ENCODE data around the gene DEPDC5. TPM values are rescaled to one million over a fixed set of nuclear protein-coding genes. Genes with fewer than 3 reads are reported as not detected.

The DEPDC5 gene
- total and polyA plus RNA-seq, 9 of the 15 experiments (the other 6 are each of a cell fraction or from before 2014, with no cell fraction given), result 2.3 to 12.3 (median 10.7) TPM

DNA sequence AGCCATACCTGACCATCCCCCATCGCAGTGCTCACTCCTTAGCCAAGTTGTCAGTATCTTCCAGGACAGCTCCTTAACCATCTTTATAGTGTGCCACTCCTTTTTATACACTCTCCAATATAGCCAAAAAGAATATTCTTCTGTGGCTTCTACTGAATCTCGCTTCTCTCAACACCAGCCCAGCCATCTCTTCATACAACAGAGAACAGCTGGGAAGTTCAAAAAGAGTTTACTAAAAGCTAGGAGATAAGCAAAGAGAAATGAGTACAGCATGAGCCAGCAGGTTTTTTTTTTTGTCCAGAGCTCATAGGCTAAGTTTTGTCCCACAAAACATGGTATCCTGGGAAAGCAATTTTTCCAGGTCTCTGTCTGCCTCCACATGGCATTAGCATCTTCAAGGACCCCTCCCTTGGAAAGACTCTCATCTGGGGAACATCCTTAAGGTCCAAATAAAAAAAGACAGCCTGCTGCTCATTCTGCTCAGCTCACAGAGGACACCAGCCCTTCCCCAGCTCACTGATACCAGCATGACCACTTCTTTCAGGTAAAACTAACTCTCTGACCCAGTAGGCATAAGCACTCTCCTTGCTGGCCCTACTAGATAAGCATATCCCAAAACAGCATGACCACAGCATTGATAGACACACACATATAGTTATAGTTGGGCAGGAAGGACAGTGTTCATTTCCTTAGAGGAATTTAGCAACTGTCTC lies 141.7 kb downstream of the DEPDC5 start (continued):
- no peak for TF ChIP-seq ZNF184 (CRISPR knock-in tag; IDR thresholded peaks at IDR 0.05)
- peak; percentile 90 for TF ChIP-seq STAT5A (IDR thresholded peaks at IDR 0.05; ENCODE audit: borderline replicate concordance, low read length)
- peak; percentile 93 for TF ChIP-seq PML (IDR thresholded peaks at IDR 0.05; ENCODE audit: low read length)
- TF ChIP-seq, protein P1, sequence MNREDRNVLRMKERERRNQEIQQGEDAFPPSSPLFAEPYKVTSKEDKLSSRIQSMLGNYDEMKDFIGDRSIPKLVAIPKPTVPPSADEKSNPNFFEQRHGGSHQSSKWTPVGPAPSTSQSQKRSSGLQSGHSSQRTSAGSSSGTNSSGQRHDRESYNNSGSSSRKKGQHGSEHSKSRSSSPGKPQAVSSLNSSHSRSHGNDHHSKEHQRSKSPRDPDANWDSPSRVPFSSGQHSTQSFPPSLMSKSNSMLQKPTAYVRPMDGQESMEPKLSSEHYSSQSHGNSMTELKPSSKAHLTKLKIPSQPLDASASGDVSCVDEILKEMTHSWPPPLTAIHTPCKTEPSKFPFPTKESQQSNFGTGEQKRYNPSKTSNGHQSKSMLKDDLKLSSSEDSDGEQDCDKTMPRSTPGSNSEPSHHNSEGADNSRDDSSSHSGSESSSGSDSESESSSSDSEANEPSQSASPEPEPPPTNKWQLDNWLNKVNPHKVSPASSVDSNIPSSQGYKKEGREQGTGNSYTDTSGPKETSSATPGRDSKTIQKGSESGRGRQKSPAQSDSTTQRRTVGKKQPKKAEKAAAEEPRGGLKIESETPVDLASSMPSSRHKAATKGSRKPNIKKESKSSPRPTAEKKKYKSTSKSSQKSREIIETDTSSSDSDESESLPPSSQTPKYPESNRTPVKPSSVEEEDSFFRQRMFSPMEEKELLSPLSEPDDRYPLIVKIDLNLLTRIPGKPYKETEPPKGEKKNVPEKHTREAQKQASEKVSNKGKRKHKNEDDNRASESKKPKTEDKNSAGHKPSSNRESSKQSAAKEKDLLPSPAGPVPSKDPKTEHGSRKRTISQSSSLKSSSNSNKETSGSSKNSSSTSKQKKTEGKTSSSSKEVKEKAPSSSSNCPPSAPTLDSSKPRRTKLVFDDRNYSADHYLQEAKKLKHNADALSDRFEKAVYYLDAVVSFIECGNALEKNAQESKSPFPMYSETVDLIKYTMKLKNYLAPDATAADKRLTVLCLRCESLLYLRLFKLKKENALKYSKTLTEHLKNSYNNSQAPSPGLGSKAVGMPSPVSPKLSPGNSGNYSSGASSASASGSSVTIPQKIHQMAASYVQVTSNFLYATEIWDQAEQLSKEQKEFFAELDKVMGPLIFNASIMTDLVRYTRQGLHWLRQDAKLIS (CRISPR knock-in tag; IDR thresholded peaks at IDR 0.05), result no peak
- no peak for TF ChIP-seq SETDB1 (IDR thresholded peaks at IDR 0.05; ENCODE audit: low read length)
- no peak for TF ChIP-seq ZNF444 (CRISPR knock-in tag; IDR thresholded peaks at IDR 0.05)
- TF ChIP-seq, protein P2, sequence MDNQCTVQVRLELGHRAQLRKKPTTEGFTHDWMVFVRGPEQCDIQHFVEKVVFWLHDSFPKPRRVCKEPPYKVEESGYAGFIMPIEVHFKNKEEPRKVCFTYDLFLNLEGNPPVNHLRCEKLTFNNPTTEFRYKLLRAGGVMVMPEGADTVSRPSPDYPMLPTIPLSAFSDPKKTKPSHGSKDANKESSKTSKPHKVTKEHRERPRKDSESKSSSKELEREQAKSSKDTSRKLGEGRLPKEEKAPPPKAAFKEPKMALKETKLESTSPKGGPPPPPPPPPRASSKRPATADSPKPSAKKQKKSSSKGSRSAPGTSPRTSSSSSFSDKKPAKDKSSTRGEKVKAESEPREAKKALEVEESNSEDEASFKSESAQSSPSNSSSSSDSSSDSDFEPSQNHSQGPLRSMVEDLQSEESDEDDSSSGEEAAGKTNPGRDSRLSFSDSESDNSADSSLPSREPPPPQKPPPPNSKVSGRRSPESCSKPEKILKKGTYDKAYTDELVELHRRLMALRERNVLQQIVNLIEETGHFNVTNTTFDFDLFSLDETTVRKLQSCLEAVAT (IDR thresholded peaks at IDR 0.05), result peak in 1 of 2 experiments; percentile 84; a peak in 2 of 4 replicates
- peak; percentile 18; the same call in 1 of the 2 replicates for TF ChIP-seq ESRRA (IDR thresholded peaks at IDR 0.05; ENCODE audit: borderline replicate concordance, low read depth)
- no peak for TF ChIP-seq ZBTB17 (CRISPR knock-in tag; IDR thresholded peaks at IDR 0.05)
- TF ChIP-seq NONO (IDR thresholded peaks at IDR 0.05; ENCODE audit: low read depth in 2 of 2, low read length in 1 of 2), result peak in 1 of 2 experiments; percentile 46; a peak in 1 of 4 replicates
- TF ChIP-seq ZNF431 (CRISPR knock-in tag; IDR thresholded peaks at IDR 0.05), result no peak
- TF ChIP-seq KLF1 (tag; IDR thresholded peaks at IDR 0.05), result no peak
- peak; percentile 70 for TF ChIP-seq MEIS2 (IDR thresholded peaks at IDR 0.05; ENCODE audit: partially characterized antibody)
- TF ChIP-seq MTA2 (IDR thresholded peaks at IDR 0.05; ENCODE audit: low read depth), result peak; percentile 90
- no peak for TF ChIP-seq DNMT1 (IDR thresholded peaks at IDR 0.05)
- TF ChIP-seq ZNF77 (CRISPR knock-in tag; IDR thresholded peaks at IDR 0.05), result no peak
- TF ChIP-seq NCOA4 (IDR thresholded peaks at IDR 0.05; ENCODE audit: partially characterized antibody), result no peak
- TF ChIP-seq, protein P3, sequence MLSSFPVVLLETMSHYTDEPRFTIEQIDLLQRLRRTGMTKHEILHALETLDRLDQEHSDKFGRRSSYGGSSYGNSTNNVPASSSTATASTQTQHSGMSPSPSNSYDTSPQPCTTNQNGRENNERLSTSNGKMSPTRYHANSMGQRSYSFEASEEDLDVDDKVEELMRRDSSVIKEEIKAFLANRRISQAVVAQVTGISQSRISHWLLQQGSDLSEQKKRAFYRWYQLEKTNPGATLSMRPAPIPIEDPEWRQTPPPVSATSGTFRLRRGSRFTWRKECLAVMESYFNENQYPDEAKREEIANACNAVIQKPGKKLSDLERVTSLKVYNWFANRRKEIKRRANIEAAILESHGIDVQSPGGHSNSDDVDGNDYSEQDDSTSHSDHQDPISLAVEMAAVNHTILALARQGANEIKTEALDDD (IDR thresholded peaks at IDR 0.05), result peak; percentile 98
- TF ChIP-seq KAT7 (CRISPR knock-in tag; IDR thresholded peaks at IDR 0.05; ENCODE audit: borderline replicate concordance), result no peak
- TF ChIP-seq ZC3H8 (IDR thresholded peaks at IDR 0.05), result no peak
- TF ChIP-seq GATAD2A (IDR thresholded peaks at IDR 0.05), result peak; percentile 95
- TF ChIP-seq EHMT2 (IDR thresholded peaks at IDR 0.05), result peak; percentile 36; the same call in 1 of the 2 replicates

Measured in K562 (cell line).